HUES48 (cell line): ENCODE data around the gene SMPD1.

ENCODE experiments used
- H3K27ac ChIP-seq: one replicate; pipeline ENCODE4 v1.7.0; 2013; ENCODE audit warnings: low read depth, low read length, inconsistent platforms
- H3K27me3 ChIP-seq: 2 replicates; pipeline ENCODE4 v1.6.1; 2013; ENCODE audit warnings: mild to moderate bottlenecking, low read length; ENCODE audit not compliant: control insufficient read depth, insufficient read depth
- H3K36me3 ChIP-seq: 2 replicates; pipeline ENCODE4 v1.6.1; 2013; ENCODE audit warnings: low read length; ENCODE audit not compliant: control insufficient read depth, insufficient read depth
- H3K4me1 ChIP-seq: 2 replicates; pipeline ENCODE4 v1.6.1; 2013; ENCODE audit warnings: mild to moderate bottlenecking, low read length; ENCODE audit not compliant: control insufficient read depth, insufficient read depth
- H3K4me3 ChIP-seq: 2 replicates; pipeline ENCODE4 v1.5.1; 2013; ENCODE audit warnings: mild to moderate bottlenecking, low read depth, low read length
- H3K9ac ChIP-seq: 2 replicates; pipeline ENCODE4 v1.6.1; 2013; ENCODE audit warnings: mild to moderate bottlenecking, low read depth, low read length, moderate library complexity
- H3K9me3 ChIP-seq: 2 replicates; pipeline ENCODE4 v1.6.1; 2013; ENCODE audit warnings: low read length; ENCODE audit not compliant: control insufficient read depth, insufficient read depth

SMPD1 gene

DNA sequence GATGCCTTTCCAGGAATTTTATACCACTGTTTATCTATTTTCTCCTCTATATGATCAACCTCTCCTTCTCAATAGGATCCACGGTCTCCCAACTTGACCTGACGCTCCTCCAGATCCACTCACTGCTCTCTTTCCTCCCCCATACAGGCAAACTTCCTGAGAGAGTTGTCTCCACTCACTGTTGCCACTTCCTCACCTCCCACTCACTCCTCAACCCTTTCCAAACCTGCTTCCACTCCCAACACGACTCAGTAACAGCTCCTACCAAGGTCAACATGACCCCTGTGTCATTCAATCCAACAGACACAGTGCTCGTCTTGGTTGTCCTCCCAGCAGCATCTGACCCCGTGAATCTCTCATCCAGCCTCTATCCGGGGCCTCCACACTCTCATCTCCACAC lies 25.5 kb downstream of the SMPD1 start:
- no peaks in the 10 kb centered on the region for H3K36me3 ChIP-seq
- no peak overlapping the region for H3K27ac ChIP-seq
- no peaks in the 10 kb centered on the region for H3K9me3 ChIP-seq
- no peak overlapping the region for H3K9ac ChIP-seq
- peaks cover 3% of the 10 kb centered on the region; the same call in 1 of the 2 replicates for H3K4me1 ChIP-seq
- H3K4me3 ChIP-seq = no peak overlapping the region
- peaks cover 17% of the 10 kb centered on the region for H3K27me3 ChIP-seq

DNA sequence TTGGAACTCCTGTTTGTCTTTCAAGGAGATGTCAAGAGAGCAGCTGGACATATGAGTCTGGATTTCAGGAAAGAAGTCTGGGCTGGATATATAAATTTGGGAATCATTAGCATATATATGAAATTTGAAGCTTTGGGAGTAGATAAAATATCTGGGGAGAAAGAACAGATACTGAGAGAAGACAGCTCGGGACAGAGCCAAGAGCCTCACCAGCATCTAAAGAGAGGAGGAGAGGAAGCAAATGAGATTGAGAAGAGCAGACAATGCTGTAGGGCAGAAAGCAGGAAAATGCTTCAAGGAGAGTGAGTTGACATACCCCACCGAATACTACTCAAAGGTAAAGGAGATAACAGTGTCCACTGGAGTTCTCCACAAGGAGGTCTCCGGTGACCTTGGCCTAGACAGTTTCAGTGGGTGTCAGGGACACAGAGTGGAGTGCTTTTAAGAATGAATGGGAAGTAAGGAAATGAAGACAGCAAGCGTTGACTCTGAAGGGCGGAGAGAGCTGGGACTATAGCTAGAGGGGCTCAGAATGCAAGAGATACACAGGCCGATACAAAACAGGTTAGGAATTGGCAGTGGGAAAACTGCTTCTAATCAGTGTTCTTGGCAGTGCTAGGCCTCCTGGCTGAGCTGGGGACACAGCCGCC lies 27.8 kb downstream of the SMPD1 start:
- Histone ChIP-seq H3K9ac (0 out of 2 replicates have a peak overlapping the region, but pooled peaks have one; percentile 43), H3K4me3 (peak overlapping the region; percentile 85), H3K27ac (no peak overlapping the region), H3K4me1 (peaks cover 3% of the 10 kb centered on the region; the same call in 1 of the 2 replicates), H3K27me3 (peaks cover 18% of the 10 kb centered on the region), H3K36me3 (no peaks in the 10 kb centered on the region), H3K9me3 (no peaks in the 10 kb centered on the region)

DNA sequence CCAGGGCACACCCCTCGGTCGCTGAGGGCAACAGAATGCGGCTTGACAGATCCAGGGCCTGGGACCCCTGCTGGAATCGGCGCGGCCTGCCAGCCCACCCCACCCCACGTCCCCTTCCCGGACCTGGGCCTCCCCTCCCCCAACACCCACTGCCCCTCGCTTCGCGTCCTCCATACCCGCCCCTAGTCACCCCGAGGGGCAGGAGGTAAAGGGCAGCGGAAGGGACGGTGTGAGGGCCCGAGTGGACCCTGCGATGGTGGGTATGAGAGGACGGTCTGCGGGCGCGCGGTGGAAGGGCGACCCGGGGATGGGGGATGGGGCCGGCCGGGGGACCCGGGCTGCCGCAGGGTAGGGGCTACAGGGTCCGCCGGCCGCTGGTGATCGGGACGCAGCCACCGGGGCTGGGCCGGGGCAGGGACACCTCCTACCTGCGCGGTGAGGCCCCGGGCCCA lies 28.3 kb downstream of the SMPD1 start:
- Histone ChIP-seq H3K4me3 (peak overlapping the region; percentile 85), H3K9me3 (no peaks in the 10 kb centered on the region), H3K27ac (no peak overlapping the region), H3K27me3 (peaks cover 18% of the 10 kb centered on the region), H3K36me3 (no peaks in the 10 kb centered on the region), H3K4me1 (peaks cover 3% of the 10 kb centered on the region; the same call in 1 of the 2 replicates), H3K9ac (peak overlapping the region; percentile 43; the same call in 1 of the 2 replicates)

DNA sequence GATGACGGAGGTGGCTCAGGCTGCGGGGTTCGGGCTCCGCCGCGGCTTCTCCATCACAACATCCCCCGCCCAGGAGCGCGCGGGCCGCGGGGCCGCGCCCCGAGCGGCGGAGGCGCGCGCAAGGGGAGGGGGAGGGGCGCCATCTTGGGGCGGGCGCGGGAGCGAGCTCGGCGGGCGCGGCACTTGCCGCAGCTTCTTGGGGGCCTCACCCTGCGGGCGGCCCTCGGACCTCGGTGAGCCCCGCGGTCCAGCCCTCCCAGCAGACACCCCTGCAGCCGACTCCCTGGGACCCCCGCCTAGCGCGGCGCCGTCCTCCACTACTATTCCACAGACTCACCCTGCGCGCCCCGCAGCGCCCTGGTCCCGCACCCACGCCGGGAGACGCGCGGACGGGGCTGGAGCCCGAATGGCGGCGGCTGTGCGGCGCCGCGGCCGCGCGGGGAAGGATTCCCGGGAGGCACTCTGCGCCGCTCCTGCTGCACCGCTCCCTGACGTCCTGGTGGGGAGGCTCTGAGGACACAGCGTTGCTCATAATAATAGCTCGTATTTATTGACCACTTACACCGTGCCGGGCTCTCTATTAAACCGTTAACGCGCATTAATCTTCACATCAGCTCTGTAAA lies 28.8 kb downstream of the SMPD1 start, which contains the start of gene APBB1:
Gene APBB1, minus strand, starts transcription at position 86 of the 623 bp plus-strand sequence. CDS start 7,747 bp downstream, outside the sequence.
- no peaks in the 10 kb centered on the region for H3K9me3 ChIP-seq
- H3K36me3 ChIP-seq = no peaks in the 10 kb centered on the region
- H3K4me1 ChIP-seq = peaks cover 3% of the 10 kb centered on the region; the same call in 1 of the 2 replicates
- H3K27ac ChIP-seq = no peak within 1 kb of the TSS
- H3K27me3 ChIP-seq = peaks cover 18% of the 10 kb centered on the region
- peak within 1 kb of the TSS; percentile 60; the same call in 1 of the 2 replicates for H3K9ac ChIP-seq
- H3K4me3 ChIP-seq = peak within 1 kb of the TSS; percentile 85

DNA sequence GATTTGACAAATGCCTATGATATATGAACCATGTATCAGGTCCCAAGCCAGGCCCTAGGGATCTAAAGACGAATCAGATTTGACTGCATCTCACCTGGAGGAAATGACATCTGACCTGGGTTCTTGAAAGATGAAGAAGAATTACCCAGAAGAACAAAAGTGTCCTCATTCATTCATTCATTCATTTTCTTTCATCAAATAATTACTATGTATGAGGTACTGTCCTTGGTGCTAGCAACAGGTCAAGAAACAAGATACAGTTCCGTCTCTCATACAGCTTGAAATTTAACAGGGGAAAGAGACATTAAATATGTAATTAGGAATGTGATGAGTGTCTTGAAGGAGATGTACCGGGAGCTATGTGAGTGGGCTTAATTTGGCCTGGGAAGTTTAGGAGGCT lies 30.4 kb downstream of the SMPD1 start:
- no peak overlapping the region for H3K9ac ChIP-seq
- H3K27ac ChIP-seq = no peak overlapping the region
- no peak overlapping the region for H3K4me3 ChIP-seq
- no peaks in the 10 kb centered on the region for H3K36me3 ChIP-seq
- peaks cover 3% of the 10 kb centered on the region; the same call in 1 of the 2 replicates for H3K4me1 ChIP-seq
- H3K9me3 ChIP-seq = no peaks in the 10 kb centered on the region
- H3K27me3 ChIP-seq = peaks cover 18% of the 10 kb centered on the region

DNA sequence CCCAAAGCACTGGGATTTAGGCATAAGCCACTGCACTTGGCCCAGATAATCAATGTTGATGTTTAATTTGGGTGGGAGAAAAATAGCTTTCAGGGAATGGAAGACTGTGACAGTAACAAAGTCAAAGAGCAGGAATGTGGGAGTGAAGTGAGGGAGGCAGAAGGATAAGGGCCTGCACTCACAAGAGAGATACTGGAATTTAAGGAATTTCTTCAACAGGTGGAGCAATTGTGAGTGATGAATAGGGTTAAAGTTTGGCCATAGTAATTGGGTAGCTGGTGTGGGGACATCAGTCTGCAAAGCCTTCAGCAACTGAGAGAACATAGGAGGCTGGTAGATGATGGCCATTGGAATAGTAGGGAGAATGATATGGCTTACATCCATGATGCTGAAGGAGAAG lies 37.2 kb downstream of the SMPD1 start:
- Histone ChIP-seq H3K36me3 (no peaks in the 10 kb centered on the region), H3K9ac (no peak overlapping the region), H3K4me3 (no peak overlapping the region), H3K9me3 (no peaks in the 10 kb centered on the region), H3K27ac (no peak overlapping the region), H3K27me3 (no peaks in the 10 kb centered on the region), H3K4me1 (peaks cover 6% of the 10 kb centered on the region)

DNA sequence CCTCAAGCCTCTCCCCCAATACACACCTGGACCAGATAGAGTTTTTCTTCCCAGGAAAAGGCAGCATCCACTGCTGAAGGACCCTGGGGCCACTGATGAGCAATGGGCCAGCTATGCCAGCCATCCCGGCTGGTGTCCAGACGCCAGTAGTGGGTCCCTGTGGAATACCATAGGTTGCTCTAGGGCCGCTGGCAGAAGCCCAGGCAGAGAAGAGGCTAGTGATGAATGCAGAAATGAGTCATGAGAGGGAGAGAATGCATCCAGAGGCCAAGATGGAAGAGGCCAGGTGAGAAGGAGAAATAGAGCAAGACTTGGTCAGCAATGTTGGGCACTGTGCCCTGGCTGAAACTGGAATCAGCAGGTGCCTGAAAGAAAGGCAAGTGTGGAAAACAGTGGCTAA lies 41.6 kb downstream of the SMPD1 start:
- Histone ChIP-seq H3K9ac (no peak overlapping the region), H3K4me1 (peaks cover 6% of the 10 kb centered on the region)

DNA sequence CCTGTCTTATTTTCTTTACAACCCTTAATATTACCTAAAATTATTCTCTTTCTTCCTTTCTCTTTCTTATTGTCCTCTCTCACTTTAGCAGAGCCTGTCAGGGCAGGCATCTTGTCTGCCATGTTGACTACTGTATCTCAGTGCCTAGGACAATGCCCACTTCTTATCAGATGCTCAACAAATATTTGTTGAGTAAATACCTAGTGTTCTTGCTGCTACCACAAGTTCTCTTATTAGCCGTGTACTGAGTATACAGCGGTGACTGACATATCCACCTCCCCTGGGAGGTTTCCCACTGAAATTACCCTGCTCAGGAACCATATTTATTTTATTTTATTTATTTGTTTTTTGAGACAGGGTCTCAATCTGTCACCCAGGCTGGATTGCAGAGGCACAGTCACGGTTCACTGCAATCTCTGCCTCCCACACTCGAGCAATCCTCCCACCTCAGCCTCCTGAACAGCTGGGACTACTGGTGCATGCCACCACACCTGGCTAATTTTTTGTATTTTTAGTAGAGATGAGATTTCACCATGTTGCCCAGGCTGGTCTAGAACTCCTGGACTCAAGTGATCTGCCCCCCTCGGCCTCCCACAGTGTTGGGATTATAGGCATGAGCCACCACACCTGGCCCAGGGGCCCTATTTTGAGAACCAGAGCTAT lies 43.9 kb downstream of the SMPD1 start:
- Histone ChIP-seq H3K36me3 (no peaks in the 10 kb centered on the region), H3K9me3 (no peaks in the 10 kb centered on the region), H3K27ac (no peak overlapping the region), H3K4me1 (no peaks in the 10 kb centered on the region), H3K9ac (no peak overlapping the region), H3K27me3 (no peaks in the 10 kb centered on the region), H3K4me3 (no peak overlapping the region)

More for the DNA sequence above, 41.6 kb downstream of the SMPD1 start:
- Histone ChIP-seq H3K4me3 (no peak overlapping the region), H3K9me3 (no peaks in the 10 kb centered on the region), H3K36me3 (no peaks in the 10 kb centered on the region), H3K27ac (no peak overlapping the region), H3K27me3 (no peaks in the 10 kb centered on the region)

DNA sequence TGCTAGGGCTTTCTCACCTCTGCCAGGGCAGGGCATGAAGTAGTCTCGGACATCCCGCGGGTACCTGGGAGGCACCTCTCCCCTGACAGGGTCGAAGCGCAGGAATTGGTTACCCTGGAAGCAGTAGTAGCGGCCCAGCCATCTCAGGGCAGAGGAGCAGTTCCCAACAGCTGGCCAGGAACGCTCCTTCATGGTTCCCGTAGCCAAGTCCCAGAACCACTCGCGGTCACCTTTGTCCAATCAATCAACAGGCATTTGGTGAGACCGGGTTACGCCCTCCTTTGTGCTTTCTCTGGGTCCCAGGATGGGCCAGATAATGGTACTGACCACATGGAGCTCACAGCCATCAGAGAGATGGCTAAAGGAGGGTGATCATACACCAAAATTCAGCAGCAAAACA lies 47.1 kb downstream of the SMPD1 start:
- H3K4me1 ChIP-seq = no peaks in the 10 kb centered on the region

DNA sequence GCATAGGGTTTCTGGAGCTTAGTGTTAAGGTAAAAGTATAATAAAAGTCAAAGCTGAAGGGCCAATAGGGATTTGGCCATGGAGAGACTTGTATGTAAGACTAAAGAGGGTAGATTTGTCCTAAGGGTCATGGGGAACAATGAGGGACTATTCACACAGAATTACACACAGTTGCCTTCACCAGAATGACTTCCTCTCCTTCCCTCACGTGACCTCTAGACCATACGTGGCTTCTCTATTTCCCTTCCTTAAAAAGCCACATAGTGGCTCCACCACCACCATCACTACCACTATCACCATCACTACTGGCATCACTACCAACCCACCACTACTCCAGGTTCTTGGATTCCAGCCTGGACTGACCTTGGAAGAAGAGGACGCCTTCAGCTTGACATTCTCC lies 47.7 kb downstream of the SMPD1 start:
- Histone ChIP-seq H3K4me1 (no peaks in the 10 kb centered on the region), H3K27me3 (no peaks in the 10 kb centered on the region), H3K36me3 (no peaks in the 10 kb centered on the region), H3K9me3 (no peaks in the 10 kb centered on the region), H3K9ac (no peak overlapping the region), H3K4me3 (no peak overlapping the region), H3K27ac (no peak overlapping the region)

More for the DNA sequence above, 47.1 kb downstream of the SMPD1 start:
- H3K4me3 ChIP-seq = no peak overlapping the region
- H3K27ac ChIP-seq = no peak overlapping the region
- no peaks in the 10 kb centered on the region for H3K9me3 ChIP-seq
- H3K9ac ChIP-seq = no peak overlapping the region
- no peaks in the 10 kb centered on the region for H3K27me3 ChIP-seq
- H3K36me3 ChIP-seq = no peaks in the 10 kb centered on the region
